H1 (cell line): Measurements from ENCODE around the gene OR14I1. TPM values are rescaled to one million over a fixed set of nuclear protein-coding genes. Genes with fewer than 3 reads are reported as not detected.

Experiments used
- polyA plus RNA-seq, 7 experiments: library from polyadenylated mRNA; depleted of rRNA in 3 of 7; stranded (reverse) in 5 of 7; unstranded in 2 of 7; fragments of >200 nt in 5 of 7; fragments of 200-250 nt in 2 of 7; gene quantifications; 1 replicate in 5 of 7; 2 replicates in 1 of 7; 4 replicates in 1 of 7; pipeline versions ENCODE4 v1.2.1 to v1.2.3, GENCODE V29; 2011 to 2013; ENCODE audit warnings: missing spikeins in 2 of 7, mixed read lengths in 2 of 7
- total RNA-seq: library from RNA; stranded (reverse); fragmentation: NEBNext Ultra II Directional; extraction: Animal tissue kit (Norgen Biotek cat#: 25700); gene quantifications from 2 replicates; pipeline ENCODE4 v1.2.1, GENCODE V29; 2021
- TF ChIP-seq, protein P1 (sequence below): IDR thresholded peaks from 2 replicates; pipeline ENCODE4 v1.6.1; 2011; ENCODE audit warnings: low read depth, mild to moderate bottlenecking, low read length; ENCODE audit not compliant: insufficient read depth

The OR14I1 gene
- total and polyA plus RNA-seq, 2 of the 8 experiments (the other 6 are each of a cell fraction or from before 2014, with no cell fraction given) = not detected

DNA sequence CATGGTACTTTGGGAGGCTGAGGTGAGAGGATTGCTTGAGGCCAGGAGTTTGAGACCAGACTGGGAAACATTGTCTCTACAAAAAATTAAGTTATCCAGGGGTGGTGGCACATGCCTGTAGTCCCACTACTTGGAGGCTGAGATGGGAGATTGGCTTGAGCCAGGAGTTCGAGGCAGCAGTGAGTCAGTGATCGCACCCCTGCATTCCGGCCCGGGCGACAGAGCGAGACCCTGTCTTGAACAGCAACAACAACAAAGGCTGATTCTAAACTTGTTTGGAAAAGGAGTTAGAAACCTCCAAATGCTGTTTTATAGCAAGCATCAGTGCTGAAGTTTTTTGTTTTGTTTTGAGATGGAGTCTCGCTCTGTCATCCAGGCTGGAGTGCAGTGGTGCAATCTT, 38.3 kb upstream of the OR14I1 start (continued):
- TF ChIP-seq, protein P1, sequence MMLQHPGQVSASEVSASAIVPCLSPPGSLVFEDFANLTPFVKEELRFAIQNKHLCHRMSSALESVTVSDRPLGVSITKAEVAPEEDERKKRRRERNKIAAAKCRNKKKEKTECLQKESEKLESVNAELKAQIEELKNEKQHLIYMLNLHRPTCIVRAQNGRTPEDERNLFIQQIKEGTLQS = no peak
- TF ChIP-seq, all 59 proteins: peak for 0
